NCI-H82 treated with DMSO at 0.1 percent for 48 hours (cell line): Measurements from ENCODE around the gene ARHGEF2.
A peak's percentile ranks its signal among the peaks of the same experiment; 100 is the strongest.
"Not testable (repeated sequence)": the region's sequence is repeated elsewhere in the genome, so short reads cannot be mapped to it uniquely, and the experiment has no call there.

Experiments
- DNase-seq: peaks from one replicate; lab custom pipeline; 2025; ENCODE audit not compliant: unreplicated experiment; lab: John Stamatoyannopoulos, UW

The ARHGEF2 gene

DNA sequence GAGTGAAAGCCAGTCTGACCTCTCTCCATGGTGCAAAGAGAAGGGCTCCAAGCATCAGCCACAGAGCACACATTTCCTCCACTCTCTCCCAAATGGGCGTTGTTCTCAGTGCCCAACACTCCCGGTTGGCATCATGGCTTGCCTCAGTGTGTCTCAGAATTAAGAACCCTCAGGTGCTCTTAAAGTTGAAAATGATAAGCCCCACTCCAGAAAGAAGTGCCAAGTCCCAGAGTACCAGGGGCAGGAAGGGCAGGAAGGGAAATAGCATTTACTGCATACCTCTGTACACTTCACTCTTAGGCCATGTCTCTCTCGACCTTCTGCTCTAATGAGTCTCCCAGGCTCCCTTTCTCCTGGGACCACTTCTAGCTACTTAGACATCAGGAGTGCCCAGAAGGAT, 15.2 kb upstream of the ARHGEF2 start:
- DNase-seq, result no peak

DNA sequence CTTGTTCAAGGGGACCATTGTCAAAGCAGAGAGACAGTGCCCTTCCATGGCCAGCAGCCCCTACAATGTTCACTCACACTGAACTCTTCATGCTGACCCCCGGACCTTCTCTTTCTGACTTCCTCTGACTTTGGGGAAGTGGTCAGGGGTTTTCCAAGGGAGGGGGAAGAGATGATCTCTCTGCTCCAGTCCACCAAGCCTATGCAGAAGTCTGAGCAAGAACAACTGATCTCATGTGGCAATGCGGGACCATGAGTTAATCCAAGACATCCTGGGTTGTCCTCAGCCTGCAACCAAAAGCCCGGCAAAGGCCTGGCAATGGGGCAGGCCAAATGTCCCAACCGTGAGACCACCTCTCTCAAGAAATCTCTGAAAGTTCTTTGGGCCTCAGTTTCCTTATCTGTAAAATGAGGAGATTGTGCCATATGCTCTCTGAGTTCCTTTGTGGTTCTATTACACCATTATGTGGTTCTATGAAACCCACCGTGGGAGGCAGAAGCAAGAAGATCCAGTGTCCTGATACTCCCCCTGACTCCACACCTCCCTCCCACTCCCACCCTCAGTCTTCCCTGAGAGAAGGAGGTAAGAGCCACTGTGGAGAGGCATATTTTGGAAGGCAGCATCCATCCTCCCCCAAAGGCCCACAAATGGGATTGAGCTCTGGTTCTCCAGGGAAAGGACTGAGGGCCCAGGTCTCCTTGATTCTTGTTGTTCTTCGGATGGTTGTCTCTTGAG, 11.8 kb upstream of the ARHGEF2 start:
- no peak for DNase-seq

DNA sequence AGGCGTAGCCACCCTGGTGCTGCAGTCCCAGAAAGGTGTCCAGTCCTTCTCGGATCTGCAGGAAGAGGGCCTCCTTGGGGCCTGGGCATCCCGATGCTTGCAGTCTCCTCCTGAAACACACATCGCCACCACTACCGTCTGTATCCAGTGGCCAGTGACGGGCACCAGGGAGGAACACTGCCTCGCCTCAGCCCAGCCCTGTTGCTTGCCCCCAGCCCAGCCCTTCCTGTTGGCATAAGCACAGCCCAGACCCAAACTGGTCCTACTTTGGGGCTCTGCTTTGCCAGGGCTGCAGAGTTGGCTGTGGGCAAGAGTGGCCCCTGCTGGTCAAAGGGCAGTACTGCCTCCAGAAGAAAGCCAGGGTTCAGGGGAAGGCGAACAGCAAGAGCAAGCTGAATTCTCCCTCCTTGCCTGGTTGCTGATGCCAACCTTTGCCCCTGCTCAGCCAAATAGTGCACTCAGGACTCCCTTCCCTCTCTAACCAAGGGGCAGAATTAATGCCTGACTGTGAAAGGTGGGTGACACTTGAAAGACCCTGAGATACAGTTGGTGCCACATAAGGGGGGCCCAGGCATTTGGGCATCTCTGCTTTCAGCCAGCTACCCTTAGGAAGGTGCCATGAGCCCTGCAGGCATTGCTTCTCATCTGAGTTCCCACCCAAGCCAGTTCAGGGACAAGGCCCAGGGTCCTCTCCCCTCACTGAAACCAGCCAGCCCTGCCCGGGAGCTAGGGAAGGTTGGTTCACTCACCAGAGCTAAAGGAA, 11.1 kb upstream of the ARHGEF2 start:
- peak; percentile 52 for DNase-seq

DNA sequence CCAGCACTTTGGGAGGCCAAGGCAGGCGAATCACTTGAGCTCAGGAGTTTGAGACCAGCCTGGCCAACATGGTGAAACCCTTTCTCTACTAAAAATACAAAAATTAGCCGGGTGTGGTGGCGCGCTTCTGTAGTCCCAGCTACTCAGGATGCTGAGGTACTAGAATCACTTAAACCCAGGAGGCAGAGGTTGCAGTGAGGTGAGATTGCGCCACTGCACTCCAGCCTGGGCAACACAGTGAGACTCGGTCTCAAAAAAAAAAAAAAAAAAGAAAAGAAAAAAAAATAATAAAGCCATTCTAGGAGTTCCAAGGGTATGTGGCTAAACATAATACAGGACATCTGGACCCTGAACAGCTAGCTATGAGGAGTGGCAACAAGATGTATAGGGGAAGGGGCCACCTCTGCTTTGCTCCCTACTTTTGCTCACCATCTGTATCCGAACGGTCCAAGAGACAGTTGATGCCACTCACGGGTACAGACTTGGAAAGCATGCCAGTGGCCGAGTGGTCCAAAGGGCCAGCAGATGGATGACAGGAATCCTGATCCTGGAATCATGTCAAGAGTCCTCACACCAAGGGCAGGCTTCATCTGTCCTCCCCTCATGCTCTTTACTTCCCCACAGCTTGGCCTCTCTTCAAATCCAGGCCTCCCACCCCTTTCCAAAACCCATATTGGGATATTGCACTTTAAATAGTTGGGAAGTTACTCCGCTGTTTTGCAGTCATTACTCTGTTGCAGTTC, 6.7 kb upstream of the ARHGEF2 start:
- DNase-seq, result not testable (repeated sequence)

DNA sequence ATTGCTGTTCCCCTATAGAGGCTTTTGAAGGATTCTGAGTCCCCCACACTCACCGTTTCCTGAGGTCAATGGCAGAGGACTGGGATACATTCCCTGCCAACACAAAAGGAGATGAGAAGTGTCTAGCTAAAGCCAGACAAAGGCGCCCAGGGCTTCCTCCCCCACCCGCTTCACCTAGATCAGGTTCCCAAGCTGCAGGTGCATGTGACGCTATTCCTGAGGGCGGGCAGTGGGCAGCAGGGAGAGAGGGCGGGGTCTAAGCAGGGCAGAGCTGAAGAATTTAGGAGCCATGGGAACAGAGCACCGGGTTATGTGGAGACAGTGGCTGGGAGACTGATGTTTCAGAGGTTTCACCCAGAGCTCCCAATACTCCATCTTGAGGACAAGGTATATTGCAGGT, 6.0 kb upstream of the ARHGEF2 start:
- DNase-seq, result no peak

DNA sequence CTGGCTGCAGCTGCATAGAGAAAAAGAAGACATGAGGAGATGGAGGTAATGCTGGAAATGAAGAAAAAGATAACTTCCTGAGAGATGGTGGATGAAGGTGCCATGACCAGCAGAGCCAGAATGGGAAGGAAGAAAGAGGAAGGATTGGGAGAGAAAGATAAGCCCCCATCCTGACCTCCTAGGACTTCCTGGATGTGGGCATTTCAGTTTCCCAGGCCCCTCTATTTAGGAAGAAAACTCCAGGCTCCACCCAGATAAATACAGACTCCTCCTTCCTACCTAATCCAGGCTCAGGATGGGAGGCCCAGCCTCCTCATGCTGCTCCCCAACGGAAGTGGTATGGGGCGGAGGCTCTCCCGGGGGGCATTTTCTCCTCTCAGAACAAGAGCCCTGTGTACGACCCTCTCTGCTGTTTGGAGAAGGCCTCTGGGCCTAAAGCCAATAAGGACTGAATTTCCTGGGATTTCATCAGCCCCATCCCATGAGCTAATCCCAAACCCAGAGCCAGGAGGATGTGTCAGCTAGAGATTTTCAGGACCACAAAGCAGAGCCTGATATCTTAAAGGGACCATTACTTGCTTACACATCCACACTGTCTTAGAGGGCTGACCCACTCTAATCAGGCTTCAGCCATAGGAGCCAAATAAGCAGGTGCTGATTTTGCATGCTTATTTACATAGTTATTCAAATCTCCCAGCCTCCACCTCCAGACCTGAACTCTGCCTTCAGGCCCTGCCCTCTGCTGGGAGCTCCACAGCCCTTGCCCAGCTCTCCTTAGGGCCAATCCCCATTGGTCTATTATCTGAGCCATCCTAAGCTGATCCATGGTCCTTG, 5.1 kb upstream of the ARHGEF2 start:
- DNase-seq, result peak; percentile 97

DNA sequence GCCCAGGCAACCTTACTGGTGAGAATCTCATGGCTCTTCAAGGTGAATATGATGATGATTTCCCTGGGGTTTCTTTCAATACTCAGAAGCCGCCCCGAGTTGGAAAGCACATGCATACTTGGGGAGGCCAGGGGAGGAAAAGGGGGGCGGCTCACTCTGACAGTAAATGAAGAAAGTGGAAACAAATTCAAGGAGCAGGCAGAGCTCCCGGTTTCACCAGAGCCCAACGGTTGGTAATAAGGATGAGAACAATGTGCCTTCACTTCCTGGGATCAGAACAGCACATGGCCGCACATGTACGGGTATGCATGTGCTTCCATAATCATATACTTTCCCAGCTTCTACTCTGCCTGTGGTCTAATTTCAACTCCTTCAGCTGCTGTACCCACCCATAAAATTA, 3.8 kb upstream of the ARHGEF2 start:
- no peak for DNase-seq

DNA sequence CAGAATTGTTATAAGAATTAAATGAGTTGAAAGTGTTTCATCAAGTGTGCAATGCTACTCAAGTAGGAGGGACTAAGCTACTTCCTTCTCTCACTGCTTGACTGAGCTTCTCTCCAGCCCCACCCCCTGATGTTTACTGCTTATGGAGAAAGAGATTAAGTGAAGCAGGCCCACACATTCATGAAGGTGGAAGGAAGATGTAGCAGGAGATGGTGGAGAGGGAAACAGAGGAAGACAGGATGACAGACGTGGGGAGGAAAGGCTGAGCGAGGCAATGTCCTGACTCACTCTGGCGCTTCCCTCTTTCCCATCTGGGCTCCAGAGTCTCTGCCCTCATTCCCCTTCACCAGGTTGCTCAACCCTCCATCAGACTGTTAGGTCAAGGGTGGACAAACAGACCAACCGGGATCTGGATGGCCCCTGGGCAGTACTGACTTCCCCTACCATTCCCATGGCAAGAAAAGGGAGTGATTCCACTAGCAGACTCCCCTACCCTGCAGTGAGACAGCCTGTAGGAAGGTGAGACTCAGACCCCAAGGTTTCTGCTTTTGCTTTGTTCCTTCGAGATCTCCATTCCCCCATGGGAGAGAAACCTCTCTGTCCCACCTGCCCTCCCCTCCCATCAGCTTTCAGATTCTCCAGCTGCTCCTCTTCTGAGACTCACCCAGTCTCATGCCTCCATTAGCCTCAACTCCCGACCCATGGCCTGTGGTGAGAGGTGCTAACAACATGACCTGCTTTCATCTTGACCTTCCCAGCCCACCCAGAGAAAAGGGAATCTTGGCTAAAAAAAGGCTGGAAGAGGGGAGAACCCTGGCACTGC, 3.1 kb upstream of the ARHGEF2 start:
- peak; percentile 21 for DNase-seq

DNA sequence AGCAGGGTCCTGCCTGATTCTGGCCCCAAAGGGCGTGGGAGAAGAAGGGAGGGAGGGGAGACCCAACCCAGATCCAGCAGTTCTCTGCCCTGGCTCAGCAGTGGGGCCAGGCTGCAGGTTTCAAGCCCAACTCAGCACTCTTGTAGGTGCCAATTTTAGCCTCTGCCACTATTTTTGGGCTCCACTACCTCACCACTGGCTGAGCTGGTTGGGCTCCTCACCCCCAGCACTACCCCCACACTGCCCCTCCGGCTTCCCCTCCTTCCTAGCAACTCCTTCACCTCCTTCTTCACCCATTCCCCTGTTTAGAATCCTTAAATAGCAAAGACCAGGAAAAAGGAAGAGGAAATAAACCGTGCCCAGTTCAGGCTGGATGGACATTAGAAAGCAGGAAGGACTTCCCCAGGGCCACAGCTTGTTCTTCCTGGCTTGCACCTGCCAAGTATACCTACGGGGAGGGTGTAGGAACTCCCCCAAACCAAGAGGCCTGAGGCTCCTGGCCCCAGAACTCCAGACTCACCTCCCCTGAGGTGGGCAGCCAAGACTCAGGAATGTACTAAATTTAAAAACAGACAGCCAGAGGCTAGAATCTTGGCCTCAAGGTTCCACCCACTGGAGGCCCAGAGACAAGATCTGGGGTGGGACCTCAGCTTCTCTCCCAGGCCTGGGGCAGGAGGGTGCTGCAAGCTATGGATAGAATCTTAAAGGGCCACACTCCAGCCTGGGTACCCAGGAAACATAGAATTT, 1.4 kb upstream of the ARHGEF2 start:
- DNase-seq, result no peak

DNA sequence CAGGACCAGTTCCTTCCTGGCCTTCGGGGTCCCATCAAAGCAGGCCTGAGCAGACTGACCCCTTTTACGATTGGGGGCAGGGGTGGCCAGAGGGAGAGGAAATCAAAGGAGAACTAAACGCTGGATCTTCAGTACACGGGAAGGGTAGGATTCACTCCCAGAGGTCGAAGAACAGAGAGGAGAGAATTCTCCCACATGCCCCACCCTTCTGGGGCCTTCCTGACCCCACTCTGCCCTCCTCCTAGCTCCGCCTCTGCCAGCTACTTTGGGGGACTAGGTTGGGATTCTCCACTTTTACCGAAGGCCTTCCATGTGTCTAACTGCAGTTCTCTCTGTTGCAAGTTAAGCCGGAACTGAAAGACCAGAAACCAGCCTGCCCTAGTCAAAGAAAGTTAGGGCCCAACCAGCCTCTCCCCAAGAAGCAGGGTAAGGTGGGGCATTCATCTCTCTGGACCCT, 654 bp upstream of the ARHGEF2 start:
- DNase-seq, result no peak

DNA sequence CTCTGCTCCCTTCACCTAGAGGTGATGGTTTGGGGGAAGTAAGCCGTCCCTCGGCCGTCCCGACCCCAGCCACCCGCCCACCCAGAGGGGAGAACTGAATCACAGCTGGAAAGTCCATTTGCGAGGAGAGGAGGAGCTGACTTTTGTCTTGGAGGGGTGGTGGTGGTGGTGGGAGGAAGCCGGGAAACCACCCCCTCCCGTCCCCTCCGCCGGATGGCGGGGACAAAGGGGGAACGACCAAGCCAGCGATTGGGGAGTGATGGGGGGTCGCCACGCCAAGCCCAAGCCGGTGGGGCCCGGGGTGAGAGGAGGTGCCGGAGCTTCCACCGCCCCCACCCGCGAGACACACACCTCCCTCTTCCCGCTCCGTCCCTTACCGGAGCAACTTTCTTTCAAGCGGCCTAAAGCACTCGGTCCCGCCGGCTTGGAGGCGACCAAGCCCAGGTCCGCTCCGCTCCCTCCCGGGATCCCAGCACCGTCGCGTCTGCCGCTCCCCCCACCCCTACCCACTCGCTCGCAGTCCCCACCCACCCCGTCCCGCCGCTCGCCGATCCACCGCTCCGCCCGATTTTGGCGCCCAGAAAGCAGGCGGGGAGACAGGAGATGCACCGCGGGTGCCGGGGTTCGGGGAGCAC, 540 bp downstream of the ARHGEF2 start:
- no peak for DNase-seq

DNA sequence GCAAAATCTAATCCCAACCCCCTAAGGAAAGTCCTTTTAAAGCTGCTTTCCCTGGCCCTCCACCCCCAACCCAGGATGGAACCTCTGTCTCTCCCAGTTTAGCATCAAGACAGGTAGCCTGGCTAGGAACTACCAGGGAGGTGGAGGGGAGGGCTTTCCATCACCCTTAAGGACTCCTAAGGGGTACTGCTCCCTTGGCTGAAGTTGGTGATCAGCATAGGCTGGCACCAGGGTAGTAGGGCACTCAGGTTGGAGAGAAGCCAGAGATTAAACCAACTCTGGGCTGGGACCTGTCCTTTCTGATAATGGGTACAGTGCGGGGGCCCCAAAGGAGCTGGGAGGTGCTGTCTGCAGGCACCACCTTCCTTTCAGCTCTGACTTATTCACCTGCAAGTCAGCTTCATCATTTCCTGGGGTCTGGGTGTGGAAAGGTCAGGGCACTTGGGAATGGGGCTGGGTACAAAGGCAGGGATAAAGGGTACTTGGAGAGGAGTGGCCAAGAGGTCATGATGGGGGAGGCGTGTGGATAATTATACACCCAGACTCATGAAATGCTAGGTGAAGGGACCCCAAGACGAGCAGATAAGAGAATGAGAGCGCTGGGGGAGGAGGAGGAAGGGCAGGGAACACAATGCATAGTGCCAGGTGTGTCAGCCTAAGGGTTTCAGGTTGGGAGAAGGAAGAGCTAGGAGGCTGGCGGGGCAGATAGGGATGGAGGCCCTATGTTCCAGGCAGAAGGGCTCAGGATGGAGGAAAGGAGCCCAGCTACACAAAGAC, 1.2 kb downstream of the ARHGEF2 start:
- DNase-seq, result no peak

DNA sequence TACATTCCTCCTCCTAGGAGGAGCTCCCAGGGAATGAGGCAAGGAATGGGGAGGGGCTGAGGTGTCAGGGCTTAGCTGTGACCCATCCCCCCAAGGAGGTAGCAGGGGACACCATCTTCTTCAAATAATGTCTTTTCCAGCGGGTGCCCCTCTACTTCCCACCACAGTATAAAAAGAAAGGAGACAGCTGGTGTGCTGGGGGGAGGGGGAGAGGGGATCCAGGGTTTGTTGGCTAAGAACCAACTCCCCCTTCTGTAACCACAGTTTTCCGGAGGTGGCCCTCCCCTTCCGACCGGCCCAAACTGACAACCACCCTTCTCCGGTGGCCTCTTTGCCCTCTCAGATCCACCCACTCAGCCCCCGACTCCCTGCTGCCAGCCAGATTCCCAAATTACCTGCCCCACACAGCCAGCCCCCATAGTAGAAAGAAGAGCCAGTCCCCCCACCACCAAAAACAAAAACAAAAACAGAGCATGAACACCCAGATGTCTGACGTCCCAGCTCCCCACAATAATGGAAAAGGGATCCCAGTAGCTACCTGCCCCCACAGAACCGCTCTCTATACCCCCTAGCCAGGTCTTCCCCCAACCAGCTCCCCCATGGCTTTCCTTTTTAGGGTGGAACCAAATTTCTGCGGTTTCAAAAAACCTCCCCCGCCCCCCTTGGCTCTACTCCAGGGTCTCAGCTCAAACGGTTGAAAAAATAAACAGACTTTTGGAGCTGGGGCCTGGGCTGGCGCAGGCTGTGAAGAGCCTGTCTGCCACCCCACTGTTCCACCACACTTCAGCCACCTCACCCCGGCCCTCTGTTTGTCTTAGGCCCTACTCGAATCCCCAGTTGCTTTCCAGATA, 2.1 kb downstream of the ARHGEF2 start:
- DNase-seq, result peak; percentile 82

DNA sequence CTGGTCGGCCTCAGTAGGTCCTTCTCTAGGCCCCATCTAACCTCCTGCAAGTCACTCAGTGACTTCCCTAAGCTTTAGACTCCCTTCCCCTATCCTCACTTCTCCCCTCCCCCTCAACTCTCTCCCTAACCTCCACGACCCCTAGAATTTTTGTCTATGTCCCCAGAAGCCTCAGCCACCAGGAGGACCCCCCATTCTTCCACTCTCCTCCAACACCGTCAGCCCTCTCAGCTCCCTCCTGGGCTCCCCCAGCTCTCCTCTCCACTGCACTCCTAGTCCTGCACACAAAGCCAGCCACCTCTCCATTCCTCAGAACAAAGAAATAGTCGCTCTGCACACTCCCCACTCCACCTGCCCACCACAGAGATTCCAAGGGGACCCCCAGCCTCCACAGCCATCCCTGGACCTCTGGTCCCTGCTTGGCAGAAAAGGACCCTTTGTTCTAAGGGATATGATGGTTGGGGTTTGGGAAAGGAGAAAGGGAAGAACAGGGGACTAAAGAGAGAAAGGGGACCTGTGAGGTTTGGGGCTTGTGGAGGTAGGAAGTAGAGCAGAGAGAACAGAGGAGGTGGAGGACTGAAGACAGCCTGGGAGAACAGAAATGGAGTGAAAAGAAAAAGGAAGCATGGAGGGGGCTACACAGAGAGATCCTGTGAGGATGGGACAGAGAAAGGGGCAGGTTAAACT, 2.8 kb downstream of the ARHGEF2 start:
- no peak for DNase-seq

DNA sequence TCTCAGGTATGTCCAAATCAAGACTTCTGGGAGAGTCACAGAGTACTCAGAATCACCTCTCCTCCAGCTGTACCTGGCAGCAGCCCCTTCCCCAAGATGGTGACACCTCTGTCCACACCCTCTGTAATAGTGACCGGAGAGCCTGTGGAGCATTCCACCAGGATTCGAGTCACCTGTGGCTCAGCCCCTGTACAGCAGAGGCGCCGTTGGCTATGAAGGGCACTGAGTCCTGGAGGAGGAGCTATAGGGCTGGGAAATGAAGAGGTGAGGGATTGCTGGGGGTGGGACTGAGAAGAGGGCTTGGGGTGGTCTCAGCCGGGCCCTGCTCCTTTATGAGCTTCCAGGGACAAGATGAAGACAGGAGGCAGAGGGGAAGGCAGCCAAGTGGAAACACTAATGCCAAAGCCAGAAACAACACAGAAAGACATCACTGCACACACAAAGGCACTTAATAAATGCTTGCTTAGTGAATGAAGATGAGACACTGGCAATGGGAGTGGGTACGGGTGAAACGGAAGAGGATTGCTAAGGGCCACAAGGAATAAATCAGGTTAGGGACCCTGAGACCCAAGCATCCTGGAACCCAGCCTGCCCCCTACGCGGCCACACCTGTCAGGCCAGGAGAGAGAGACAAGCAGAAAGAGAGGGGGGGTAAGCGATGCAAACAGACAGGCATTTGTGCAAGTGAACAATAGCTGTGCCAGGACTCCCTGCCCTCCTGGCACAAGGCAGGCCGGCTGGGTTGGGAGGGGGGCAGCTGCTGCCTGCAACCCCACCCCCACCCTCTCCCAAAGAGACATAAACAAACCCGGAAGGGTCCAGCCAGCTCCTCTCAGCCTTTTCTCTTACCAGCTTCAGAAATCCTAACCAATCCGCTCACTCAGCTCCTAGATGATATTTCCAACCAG, 3.9 kb downstream of the ARHGEF2 start:
- no peak for DNase-seq

DNA sequence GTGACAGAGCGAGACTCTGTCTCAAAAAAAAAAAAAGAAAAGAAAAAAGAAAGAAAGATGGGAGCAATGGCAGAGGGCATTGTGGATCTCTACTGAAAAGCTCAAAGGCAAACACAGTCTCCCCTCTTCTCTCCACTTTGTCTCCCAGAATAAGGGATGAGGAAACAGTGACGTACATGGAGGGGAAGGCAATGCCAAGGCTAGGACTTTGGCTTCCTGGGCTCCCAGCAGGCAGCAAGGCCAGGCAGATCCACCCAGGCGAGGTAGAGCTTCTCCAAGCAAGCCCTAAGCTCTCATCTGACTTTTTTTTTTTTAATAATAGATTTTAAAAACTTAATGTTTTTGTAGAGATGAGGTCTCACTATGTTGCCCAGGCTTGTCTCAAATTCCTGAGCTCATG, 4.6 kb downstream of the ARHGEF2 start:
- no peak for DNase-seq
